Suppressor macrophage (primary cell): ENCODE results near the gene TSPAN31.
"Not testable (repeated sequence)": the region's sequence is repeated elsewhere in the genome, so short reads cannot be mapped to it uniquely, and the experiment has no call there.

Experiments
- DNase-seq, 4 experiments: peaks; one replicate each; pipeline ENCODE4 v3.0.0-alpha.2; 2020 to 2022

The TSPAN31 gene

DNA sequence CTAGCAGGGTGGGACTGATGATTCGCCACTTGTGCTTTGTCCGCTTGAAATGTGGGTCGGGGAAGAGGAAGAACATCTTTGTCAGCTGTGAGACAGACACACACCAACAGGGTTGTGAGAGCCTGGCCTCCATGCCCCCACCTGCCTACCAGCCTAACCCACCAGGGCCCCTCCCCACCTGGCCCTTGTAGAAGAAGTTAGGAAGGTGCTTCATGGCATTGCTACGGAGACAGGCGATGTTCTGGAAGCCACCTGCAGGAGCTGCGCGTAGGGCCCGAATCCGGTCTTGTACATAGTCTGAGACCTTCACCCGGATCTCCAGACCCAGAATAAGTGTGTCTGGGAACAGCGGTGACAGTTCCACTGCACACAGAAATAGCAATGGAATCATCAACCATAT lies 24.8 kb downstream of the TSPAN31 start:
- no peak for DNase-seq

GRCh38 chr12:57770734-57771133 lies 25.9 kb downstream of the TSPAN31 start:
- DNase-seq, result peak in 2 of 4 experiments; percentile 47 to 49

DNA sequence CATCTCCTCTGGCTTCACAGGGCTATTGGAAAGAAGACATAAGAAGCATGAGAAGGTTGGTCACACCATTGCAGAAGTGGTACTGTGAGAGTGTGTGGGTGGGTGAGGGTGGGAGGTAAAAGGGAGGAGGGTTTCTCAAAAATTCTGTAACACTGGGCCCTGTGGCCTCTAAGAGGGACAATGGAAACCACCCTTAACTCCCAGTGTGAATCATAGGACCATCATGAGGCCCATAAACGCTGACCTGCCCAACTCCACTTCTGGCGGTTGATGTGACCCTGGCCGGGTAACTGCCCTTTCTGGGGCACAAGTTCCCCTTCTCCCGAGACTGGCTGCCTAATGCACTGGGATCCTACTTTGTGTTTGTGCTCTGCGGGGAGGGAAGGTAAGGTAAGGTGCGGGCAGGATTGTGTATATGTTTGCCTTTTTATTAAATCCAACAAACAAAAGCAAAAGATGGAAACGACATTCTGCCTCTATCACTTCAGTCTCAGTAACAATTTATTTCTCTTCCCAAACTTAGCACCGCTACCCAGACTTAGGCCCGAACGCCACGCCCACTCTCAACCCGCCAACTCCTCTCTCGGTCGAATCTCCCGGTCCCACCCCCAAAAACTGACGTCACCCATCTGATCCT lies 26.5 kb downstream of the TSPAN31 start:
- peak; percentile 91 to 96 (median 94) for DNase-seq

DNA sequence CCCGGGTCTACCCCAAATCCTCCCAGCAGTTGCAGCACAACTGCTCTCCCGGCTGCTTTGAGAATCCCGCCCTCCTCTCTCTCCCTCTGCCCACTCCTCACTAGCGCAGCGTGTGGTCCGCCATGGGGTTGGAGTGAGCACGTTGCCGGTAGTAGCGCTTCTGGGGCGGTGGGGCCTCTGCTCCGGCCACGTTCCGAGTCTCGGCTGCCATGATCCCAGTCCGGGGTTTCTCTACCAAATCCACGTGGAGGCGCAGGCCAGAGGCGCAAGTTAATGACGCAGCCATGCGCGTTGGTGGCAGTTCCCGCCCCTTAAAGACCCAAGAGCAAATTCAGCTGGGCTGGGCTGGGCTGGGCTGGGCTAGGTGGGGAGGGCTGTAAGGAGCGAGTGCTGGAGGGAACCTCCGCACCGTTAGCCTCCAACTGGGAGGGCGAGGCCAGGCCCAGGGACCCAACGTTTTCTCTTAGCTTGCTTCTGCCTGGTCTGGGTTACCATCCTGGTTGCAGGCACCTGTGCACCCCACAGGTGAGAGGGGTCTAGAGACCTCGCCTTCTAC lies 27.1 kb downstream of the TSPAN31 start, which contains the start of gene METTL1:
Gene METTL1, minus strand, starts transcription at position 233 of the 556 bp plus-strand sequence. Its CDS starts 22 bp downstream, at position 211.
- peak; percentile 96 to 97 (median 96) for DNase-seq

DNA sequence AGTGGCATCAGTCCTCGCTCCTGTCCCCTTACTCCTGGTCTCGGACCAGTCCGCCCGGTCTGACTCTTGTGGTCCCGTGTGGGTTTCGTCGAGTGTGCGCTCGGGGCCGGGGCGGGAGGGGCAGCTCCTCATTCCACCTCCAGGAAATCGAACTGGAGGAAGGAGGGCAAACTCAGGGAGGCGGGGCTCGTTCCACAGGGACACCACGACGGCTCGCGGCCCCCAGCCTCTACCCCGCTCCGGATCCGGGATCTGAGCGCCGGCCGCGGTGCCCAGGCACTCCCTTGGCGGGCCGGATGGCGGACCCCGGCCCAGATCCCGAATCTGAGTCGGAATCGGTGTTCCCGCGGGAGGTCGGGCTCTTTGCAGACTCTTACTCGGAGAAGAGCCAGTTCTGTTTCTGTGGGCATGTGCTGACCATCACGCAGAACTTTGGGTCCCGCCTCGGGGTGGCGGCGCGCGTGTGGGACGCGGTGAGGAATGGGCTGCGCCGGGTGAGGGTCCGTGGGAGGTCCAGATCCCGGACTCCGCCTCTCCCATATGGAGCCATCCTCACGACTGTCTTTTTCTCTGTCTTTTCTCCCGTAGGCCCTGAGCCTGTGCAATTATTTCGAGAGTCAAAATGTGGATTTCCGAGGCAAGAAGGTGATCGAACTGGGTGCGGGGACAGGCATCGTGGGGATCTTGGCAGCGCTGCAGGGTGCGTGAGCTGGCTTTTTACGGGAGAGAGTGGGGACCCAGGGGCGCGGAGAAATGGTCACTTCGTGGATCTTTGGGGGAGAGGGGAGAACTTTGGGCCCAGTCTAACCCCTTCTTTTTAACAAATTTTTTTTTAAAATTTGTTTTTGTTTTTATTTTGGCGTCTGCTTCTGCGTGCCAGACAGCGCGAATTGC lies 27.8 kb downstream of the TSPAN31 start, which contains the start of gene EEF1AKMT3:
Gene EEF1AKMT3, plus strand, starts transcription at position 186 of the 894 bp plus-strand sequence. Its CDS starts 111 bp downstream, at position 297.
- peak; percentile 55 to 77 (median 68) for DNase-seq

DNA sequence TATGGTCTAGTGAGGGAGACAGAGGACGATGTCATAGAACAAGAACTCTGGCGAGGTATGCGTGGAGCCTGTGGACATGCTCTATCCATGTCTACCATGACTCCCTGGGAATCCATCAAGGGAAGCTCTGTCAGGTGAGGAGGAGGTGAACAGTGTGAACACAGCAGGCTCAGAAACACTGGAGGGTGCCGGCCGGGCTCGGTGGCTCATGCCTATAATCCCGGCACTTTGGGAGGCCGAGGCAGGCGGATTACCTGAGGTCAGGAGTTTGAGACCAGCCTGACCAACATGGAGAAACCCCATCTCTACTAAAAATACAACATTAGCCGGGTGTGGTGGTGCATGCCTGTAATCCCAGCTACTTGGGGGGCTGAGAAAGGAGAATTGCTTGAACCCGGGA lies 29.8 kb downstream of the TSPAN31 start:
- DNase-seq, result not testable (repeated sequence)

DNA sequence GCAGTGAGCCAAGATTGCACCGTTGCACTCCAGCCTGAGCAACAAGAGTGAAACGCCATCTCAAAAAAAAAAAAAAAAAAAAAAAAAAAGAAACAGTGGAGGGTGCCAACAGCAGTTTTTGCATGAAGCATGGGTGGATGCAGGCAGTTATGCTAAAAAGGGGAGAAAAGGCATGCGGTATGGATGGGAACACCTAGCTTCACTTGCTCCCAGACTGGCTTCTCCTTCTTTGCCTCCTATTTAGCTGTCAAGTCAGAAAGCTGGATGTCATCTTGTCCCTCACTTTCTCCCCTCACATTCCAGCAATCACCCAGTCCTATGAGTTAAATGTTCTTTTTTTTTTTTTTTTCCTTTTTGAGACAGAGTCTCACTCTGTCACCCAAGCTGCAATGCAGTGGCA lies 30.2 kb downstream of the TSPAN31 start:
- DNase-seq, result no peak

GRCh38 chr12:57775563-57776246 lies 30.9 kb downstream of the TSPAN31 start:
- peak; percentile 63 to 87 (median 80) for DNase-seq

GRCh38 chr12:57776247-57776587 lies 31.4 kb downstream of the TSPAN31 start:
- DNase-seq, result no peak

GRCh38 chr12:57777367-57777766 lies 32.5 kb downstream of the TSPAN31 start:
- no peak for DNase-seq

DNA sequence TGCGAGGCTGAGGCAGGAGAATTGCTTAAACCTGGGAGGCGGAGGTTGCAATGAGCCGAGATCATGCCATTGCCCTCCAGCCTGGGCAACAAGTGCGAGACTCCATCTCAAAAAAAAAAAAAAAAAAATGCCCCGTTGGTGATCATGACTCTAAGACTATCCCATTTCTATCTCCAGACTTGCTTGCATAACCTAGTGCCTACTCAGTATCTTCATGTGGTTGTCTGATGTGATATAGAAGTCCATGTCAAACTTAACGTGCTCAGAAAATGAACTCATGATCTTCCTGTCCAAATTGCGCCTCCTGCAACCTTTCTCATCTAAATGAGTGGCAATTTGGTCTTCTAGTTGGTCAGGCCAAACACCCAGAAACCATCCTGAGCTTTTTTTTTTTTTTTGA lies 33.1 kb downstream of the TSPAN31 start:
- no peak for DNase-seq

- no peak for DNase-seq
Observed at GRCh38 chr12:57779736-57780135, 34.9 kb downstream of the TSPAN31 start.

DNA sequence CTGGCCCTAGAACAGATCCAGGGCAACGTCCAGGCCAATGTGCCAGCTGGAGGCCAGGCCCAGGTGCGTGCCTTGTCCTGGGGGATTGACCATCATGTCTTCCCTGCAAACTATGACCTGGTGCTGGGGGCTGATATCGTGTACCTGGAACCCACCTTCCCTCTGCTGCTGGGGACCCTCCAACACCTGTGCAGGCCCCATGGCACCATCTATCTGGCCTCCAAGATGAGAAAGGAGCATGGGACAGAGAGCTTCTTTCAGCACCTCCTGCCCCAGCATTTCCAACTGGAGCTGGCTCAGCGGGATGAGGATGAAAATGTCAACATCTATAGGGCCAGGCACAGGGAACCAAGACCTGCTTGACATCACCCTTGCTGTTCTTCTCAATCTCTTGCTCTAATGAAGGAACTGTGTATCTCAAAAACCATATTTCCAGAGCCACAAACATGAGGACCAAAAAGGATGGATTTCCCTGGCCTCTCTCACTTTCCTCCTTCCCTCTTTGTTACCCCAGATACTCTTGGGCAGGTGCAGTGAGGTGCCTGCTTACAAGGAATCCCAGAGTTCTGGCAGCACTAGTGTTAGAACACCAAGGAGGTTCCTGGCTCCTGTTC lies 35.6 kb downstream of the TSPAN31 start:
- DNase-seq, result no peak

GRCh38 chr12:57781244-57781643 lies 36.4 kb downstream of the TSPAN31 start:
- DNase-seq, result peak in 3 of 4 experiments; percentile 51 to 78 (median 66)

DNA sequence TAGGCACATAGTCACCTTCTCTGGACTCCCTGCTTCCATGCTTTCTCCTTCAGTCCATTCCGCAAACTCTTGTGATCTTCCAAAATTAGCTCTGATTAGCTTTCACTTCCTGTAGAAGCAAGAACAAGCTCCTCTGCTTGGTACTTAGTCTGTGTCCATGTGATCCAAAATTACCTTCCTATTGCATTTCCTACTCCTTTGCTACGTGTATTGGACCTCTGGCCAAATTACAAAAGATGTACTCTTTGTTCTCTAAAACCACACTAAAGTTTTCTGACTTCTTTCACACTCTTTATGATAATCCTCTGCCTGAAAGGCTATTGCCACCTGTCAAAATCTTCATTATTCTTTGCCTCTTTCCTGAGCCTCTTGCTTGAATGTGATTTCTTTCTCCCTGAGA lies 37.0 kb downstream of the TSPAN31 start:
- peak in 2 of 4 experiments; percentile 17 to 36 for DNase-seq

DNA sequence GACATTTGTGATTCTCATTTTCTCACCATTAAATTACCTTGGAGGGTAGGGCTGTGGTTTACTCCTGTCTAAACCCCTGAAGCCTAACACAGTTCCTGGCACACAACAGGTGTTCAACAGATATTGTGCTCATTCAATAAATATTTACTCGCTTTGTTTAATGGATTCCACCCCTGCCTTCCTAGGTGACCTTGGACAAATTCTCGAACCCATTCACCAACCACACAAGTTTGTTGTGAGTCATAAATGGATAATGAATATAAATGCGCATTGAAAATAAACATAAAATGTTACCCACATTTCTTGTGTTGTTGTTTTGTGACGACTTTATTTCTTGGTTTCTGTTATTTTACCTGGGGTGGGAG lies 37.4 kb downstream of the TSPAN31 start:
- no peak for DNase-seq

GRCh38 chr12:57782608-57783465 lies 38.0 kb downstream of the TSPAN31 start, which contains the start of gene TSFM:
TSS of gene TSFM (plus strand) at chr12:57782787. CDS start at chr12:57782802, 15 bp downstream.
- peak; percentile 97 to 99 (median 98) for DNase-seq

- DNase-seq, result no peak
Observed at GRCh38 chr12:57783466-57783801, 38.6 kb downstream of the TSPAN31 start.

DNA sequence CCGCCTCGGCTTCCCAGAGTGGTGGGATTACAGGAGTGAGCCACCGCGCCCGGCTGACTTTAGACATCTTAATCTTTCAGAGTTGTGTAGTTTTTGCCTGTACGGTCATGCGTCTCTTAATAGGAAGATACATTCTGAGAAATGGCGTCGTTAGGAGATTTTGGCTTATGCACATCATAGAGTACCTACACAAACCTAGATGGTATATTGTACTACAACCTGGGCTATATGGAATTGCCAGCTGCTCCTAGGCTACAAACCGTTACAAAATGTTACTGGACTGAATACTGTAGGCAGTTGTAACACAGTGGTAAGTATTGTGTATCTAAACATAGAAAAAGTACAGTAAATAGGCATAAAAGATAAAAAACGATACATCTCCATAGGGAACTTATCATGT lies 39.0 kb downstream of the TSPAN31 start:
- DNase-seq, result no peak

GRCh38 chr12:57793920-57794319 lies 49.1 kb downstream of the TSPAN31 start:
- peak in 1 of 4 experiments; percentile 12 for DNase-seq

DNA sequence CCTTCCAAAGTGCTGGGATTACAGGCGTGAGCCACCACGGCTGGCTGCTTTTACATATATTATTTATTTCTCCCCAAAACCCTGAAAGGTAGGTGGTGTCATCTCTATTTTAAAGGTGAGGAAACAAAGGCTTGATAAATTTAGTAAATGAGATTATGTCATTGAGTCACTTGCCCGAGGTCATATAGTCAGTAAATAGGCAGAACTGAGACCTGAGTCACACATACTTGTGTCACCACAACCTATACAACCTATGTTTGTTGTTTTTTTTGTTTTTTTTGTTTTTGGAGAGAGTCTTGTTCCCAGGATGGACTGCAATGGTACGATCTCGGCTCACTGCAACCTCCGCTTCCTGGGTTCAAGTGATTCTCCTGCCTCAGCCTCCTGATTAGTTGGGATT lies 50.5 kb downstream of the TSPAN31 start:
- DNase-seq, result no peak
